Effector memory CD8-positive, alpha-beta T cell (primary cell): Measurements from ENCODE around the gene ARSK.

Experiments used
- ATAC-seq: fragments of 150-1000 bp; cut with Tn5 transposase; replicated peaks from 2 replicates; pipeline ENCODE4 v1.10.0; 2021; ENCODE audit warnings: mild to moderate bottlenecking, moderate library complexity
- DNase-seq, 3 experiments: peaks; one replicate each; pipeline ENCODE4 v3.0.0; 2021
- H3K27ac Mint-ChIP-seq, 2 donors: one replicate each; pipeline ENCODE4 v1.8.0; 2022; ENCODE audit warnings: mild to moderate bottlenecking in 2 of 2, mixed read lengths in 2 of 2, moderate library complexity in 2 of 2
- H3K27me3 Mint-ChIP-seq, 2 donors: one replicate each; pipeline ENCODE4 v1.8.0; 2022; ENCODE audit warnings: mixed read lengths in 2 of 2
- H3K36me3 Mint-ChIP-seq: one replicate; pipeline ENCODE4 v1.8.0; 2022; ENCODE audit warnings: mild to moderate bottlenecking, moderate library complexity, mixed read lengths; ENCODE audit not compliant: insufficient read depth
- H3K4me1 Mint-ChIP-seq, 2 donors: one replicate each; pipeline ENCODE4 v1.8.0; 2022; ENCODE audit warnings: low read depth in 2 of 2, mixed read lengths in 2 of 2
- H3K4me3 Mint-ChIP-seq, 2 donors: one replicate each; pipeline ENCODE4 v1.8.0; 2022; ENCODE audit warnings: mild to moderate bottlenecking in 2 of 2, mixed read lengths in 2 of 2, moderate library complexity in 2 of 2
- H3K9me3 Mint-ChIP-seq, 2 donors: one replicate each; pipeline ENCODE4 v1.8.0; 2022; ENCODE audit warnings: mixed read lengths in 2 of 2

The ARSK gene

GRCh38 chr5:95533761-95534160, 21.1 kb upstream of the ARSK start:
- Mint-ChIP-seq H3K4me1 (peaks cover 5 to 22% of the 10 kb centered on the region in 2 donors), H3K36me3 (peaks cover 37% of the 10 kb centered on the region), H3K27ac (no peak overlapping the region), H3K27me3 (no peaks in the 10 kb centered on the region), H3K4me3 (no peak overlapping the region), H3K9me3 (no peaks in the 10 kb centered on the region)
- DNase-seq (no peak), ATAC-seq (no peak)

- DNase-seq (no peak), ATAC-seq (no peak)
- Mint-ChIP-seq H3K27ac (no peak overlapping the region), H3K36me3 (peaks cover 64% of the 10 kb centered on the region), H3K27me3 (no peaks in the 10 kb centered on the region), H3K9me3 (no peaks in the 10 kb centered on the region), H3K4me3 (no peak overlapping the region), H3K4me1 (peaks cover 5 to 28% of the 10 kb centered on the region in 2 donors)
These were observed 17.4 kb upstream of the ARSK start for GRCh38 chr5:95537501-95537900.

GRCh38 chr5:95543017-95543705, 11.7 kb upstream of the ARSK start:
- H3K27me3 Mint-ChIP-seq: no peaks in the 10 kb centered on the region
- H3K27ac Mint-ChIP-seq: no peak overlapping the region

GRCh38 chr5:95549030-95549429, 5.9 kb upstream of the ARSK start:
- peaks cover 20% of the 10 kb centered on the region for H3K36me3 Mint-ChIP-seq
- no peak overlapping the region for H3K4me3 Mint-ChIP-seq
- ATAC-seq (no peak), DNase-seq (no peak)
- H3K4me1 Mint-ChIP-seq: peaks cover 20% of the 10 kb centered on the region in 2 donors
- H3K27me3 Mint-ChIP-seq: no peaks in the 10 kb centered on the region
- H3K27ac Mint-ChIP-seq: no peak overlapping the region
- no peaks in the 10 kb centered on the region for H3K9me3 Mint-ChIP-seq

More at GRCh38 chr5:95543017-95543705, 11.7 kb upstream of the ARSK start:
- H3K4me1 Mint-ChIP-seq: peaks cover 3 to 6% of the 10 kb centered on the region in 2 donors
- ATAC-seq: no peak
- H3K4me3 Mint-ChIP-seq: no peak overlapping the region
- DNase-seq: no peak
- H3K36me3 Mint-ChIP-seq: peaks cover 55% of the 10 kb centered on the region
- no peaks in the 10 kb centered on the region for H3K9me3 Mint-ChIP-seq

GRCh38 chr5:95554331-95554646, 612 bp upstream of the ARSK start:
- DNase-seq (no peak), ATAC-seq (peak; percentile 28)
- peak overlapping the region; percentile 90 to 94 for H3K27ac Mint-ChIP-seq
- peaks cover 33% of the 10 kb centered on the region for H3K36me3 Mint-ChIP-seq
- peaks cover 34 to 35% of the 10 kb centered on the region in 2 donors for H3K4me1 Mint-ChIP-seq
- no peaks in the 10 kb centered on the region for H3K27me3 Mint-ChIP-seq
- H3K4me3 Mint-ChIP-seq: peak overlapping the region; percentile 96
- H3K9me3 Mint-ChIP-seq: no peaks in the 10 kb centered on the region

- peaks cover 30 to 31% of the 10 kb centered on the region in 2 donors for H3K4me1 Mint-ChIP-seq
- H3K4me3 Mint-ChIP-seq: peak overlapping the region; percentile 96
- peaks cover 29% of the 10 kb centered on the region for H3K36me3 Mint-ChIP-seq
- peak overlapping the region; percentile 90 to 94 for H3K27ac Mint-ChIP-seq
- ATAC-seq (no peak), DNase-seq (no peak)
- H3K9me3 Mint-ChIP-seq: no peaks in the 10 kb centered on the region
- H3K27me3 Mint-ChIP-seq: no peaks in the 10 kb centered on the region
These were observed 652 bp downstream of the ARSK start for GRCh38 chr5:95555553-95555952.

- Mint-ChIP-seq H3K27me3 (no peaks in the 10 kb centered on the region), H3K4me1 (peaks cover 16 to 17% of the 10 kb centered on the region in 2 donors), H3K4me3 (no peak overlapping the region), H3K9me3 (no peaks in the 10 kb centered on the region), H3K36me3 (peaks cover 26% of the 10 kb centered on the region), H3K27ac (no peak overlapping the region)
- no peak for ATAC-seq
- DNase-seq: no peak
These were observed 2.9 kb downstream of the ARSK start for GRCh38 chr5:95557841-95558240.

GRCh38 chr5:95562282-95562681, 7.4 kb downstream of the ARSK start:
- Mint-ChIP-seq H3K27me3 (no peaks in the 10 kb centered on the region), H3K9me3 (no peaks in the 10 kb centered on the region), H3K27ac (no peak overlapping the region), H3K36me3 (peaks cover 10% of the 10 kb centered on the region), H3K4me3 (no peak overlapping the region), H3K4me1 (peaks cover 6 to 16% of the 10 kb centered on the region in 2 donors)
- DNase-seq: no peak
- ATAC-seq: no peak

- no peak overlapping the region for H3K4me3 Mint-ChIP-seq
- H3K4me1 Mint-ChIP-seq: peaks cover 6 to 11% of the 10 kb centered on the region in 2 donors
- no peaks in the 10 kb centered on the region for H3K9me3 Mint-ChIP-seq
- H3K36me3 Mint-ChIP-seq: peaks cover 14% of the 10 kb centered on the region
- no peak overlapping the region for H3K27ac Mint-ChIP-seq
- no peaks in the 10 kb centered on the region for H3K27me3 Mint-ChIP-seq
- DNase-seq (no peak), ATAC-seq (no peak)
These were observed 8.5 kb downstream of the ARSK start for GRCh38 chr5:95563367-95563766.

- Mint-ChIP-seq H3K27ac (peak overlapping the region in 1 of 2 donors; percentile 5), H3K4me1 (peaks cover 6 to 11% of the 10 kb centered on the region in 2 donors), H3K4me3 (no peak overlapping the region)
These were observed 9.5 kb downstream of the ARSK start for GRCh38 chr5:95564450-95564849.

GRCh38 chr5:95565280-95565920, 10.5 kb downstream of the ARSK start:
- Mint-ChIP-seq H3K4me1 (peaks cover 6 to 11% of the 10 kb centered on the region in 2 donors), H3K27me3 (no peaks in the 10 kb centered on the region), H3K27ac (peak overlapping the region in 1 of 2 donors; percentile 59), H3K36me3 (peaks cover 10% of the 10 kb centered on the region), H3K9me3 (no peaks in the 10 kb centered on the region), H3K4me3 (no peak overlapping the region)
- ATAC-seq (no peak), DNase-seq (no peak)

More at GRCh38 chr5:95564450-95564849, 9.5 kb downstream of the ARSK start:
- no peak for DNase-seq
- peaks cover 10% of the 10 kb centered on the region for H3K36me3 Mint-ChIP-seq
- no peaks in the 10 kb centered on the region for H3K9me3 Mint-ChIP-seq
- ATAC-seq: no peak
- H3K27me3 Mint-ChIP-seq: no peaks in the 10 kb centered on the region

- Mint-ChIP-seq H3K27ac (no peak overlapping the region), H3K4me3 (no peak overlapping the region), H3K4me1 (peaks cover 0 to 3% of the 10 kb centered on the region in 2 donors), H3K9me3 (no peaks in the 10 kb centered on the region), H3K36me3 (peaks cover 12% of the 10 kb centered on the region), H3K27me3 (no peaks in the 10 kb centered on the region)
- no peak for ATAC-seq
- DNase-seq: no peak
These were observed 17.1 kb downstream of the ARSK start for GRCh38 chr5:95572016-95572415.

GRCh38 chr5:95581576-95581975, 26.7 kb downstream of the ARSK start:
- no peak overlapping the region for H3K27ac Mint-ChIP-seq
- no peaks in the 10 kb centered on the region for H3K27me3 Mint-ChIP-seq
- H3K4me3 Mint-ChIP-seq: no peak overlapping the region
- peaks cover 4% of the 10 kb centered on the region for H3K36me3 Mint-ChIP-seq
- DNase-seq (no peak), ATAC-seq (no peak)
- H3K4me1 Mint-ChIP-seq: no peaks in the 10 kb centered on the region
- H3K9me3 Mint-ChIP-seq: peaks cover 0 to 1% of the 10 kb centered on the region in 2 donors

- ATAC-seq (no peak), DNase-seq (no peak)
- Mint-ChIP-seq H3K27me3 (no peaks in the 10 kb centered on the region), H3K36me3 (peaks cover 4% of the 10 kb centered on the region), H3K9me3 (peaks cover 0 to 1% of the 10 kb centered on the region in 2 donors), H3K4me3 (no peak overlapping the region), H3K4me1 (no peaks in the 10 kb centered on the region), H3K27ac (no peak overlapping the region)
These were observed 29.1 kb downstream of the ARSK start for GRCh38 chr5:95583992-95584391.
